ENCODE data around the gene LRMDA. TPM values are rescaled to one million over a fixed set of nuclear protein-coding genes. Genes with fewer than 3 reads are reported as not detected.

LRMDA gene
- total RNA-seq, 4 donors from 2014 or later, result 0.88 to 14.1 (median 5.1) TPM; not detected in 1

- intact Hi-C loops (cut with DNase I), result no loop called here
- WGBS, 2 donors, result 33 to 82% methylated on average over 1 of the region's 1 CpG
- no peak for DNase-seq
- peaks cover 8 to 34% (median 15%) of the 10 kb centered on the region in 3 donors for H3K9me3 ChIP-seq
- peaks cover 0 to 22% (median 4%) of the 10 kb centered on the region in 3 donors for H3K4me1 ChIP-seq
- no peak overlapping the region for H3K4me3 ChIP-seq
- no peak overlapping the region for H3K27ac ChIP-seq
- peaks cover 0 to 11% (median 0%) of the 10 kb centered on the region in 4 donors for H3K27me3 ChIP-seq
- TF ChIP-seq CTCF (IDR thresholded peaks at IDR 0.05) (no peak), POLR2A (IDR thresholded peaks at IDR 0.05) (no peak)
- H3K36me3 ChIP-seq, result no peaks in the 10 kb centered on the region
Measured at GRCh38 chr10:75568450-75569130, 137.2 kb downstream of the LRMDA start.

- no peak overlapping the region for H3K27ac ChIP-seq
- peaks cover 0 to 14% (median 0%) of the 10 kb centered on the region in 4 donors for H3K27me3 ChIP-seq
- no peak overlapping the region for H3K4me3 ChIP-seq
- 9 to 27% methylated on average over 1 of the region's 1 CpG for WGBS, 2 donors
- H3K4me1 ChIP-seq, result peaks cover 0 to 22% (median 4%) of the 10 kb centered on the region in 3 donors
- H3K9me3 ChIP-seq, result peaks cover 8 to 32% (median 18%) of the 10 kb centered on the region in 3 donors
- H3K36me3 ChIP-seq, result no peaks in the 10 kb centered on the region
- no peak for DNase-seq
- TF ChIP-seq CTCF (IDR thresholded peaks at IDR 0.05), result no peak
- TF ChIP-seq POLR2A (IDR thresholded peaks at IDR 0.05), result no peak
- intact Hi-C loops (cut with DNase I), result no loop called here
Measured at GRCh38 chr10:75569506-75569905, 138.1 kb downstream of the LRMDA start.

DNA sequence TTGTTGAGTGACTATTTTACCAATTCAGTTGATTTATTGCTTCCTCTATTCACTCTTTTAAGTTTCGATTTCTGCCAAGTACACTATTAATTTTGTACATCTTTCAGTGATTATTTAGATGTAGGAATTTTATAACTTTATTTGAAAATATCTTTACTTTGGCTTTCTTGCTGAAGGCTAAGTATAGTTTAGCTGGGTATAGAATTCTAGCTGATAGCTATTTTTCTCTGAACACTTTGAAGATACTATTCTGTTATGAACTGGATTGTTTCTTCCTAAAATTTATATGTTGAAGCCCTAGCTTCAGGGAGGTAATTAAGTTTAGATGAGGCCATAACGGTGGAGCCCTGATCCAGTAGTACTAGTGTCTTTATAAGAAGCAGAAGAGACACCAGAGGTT is 141.1 kb downstream of the LRMDA start:
- H3K4me3 ChIP-seq, result no peak overlapping the region
- H3K9me3 ChIP-seq, result peaks cover 8 to 48% (median 24%) of the 10 kb centered on the region in 3 donors
- no peak for DNase-seq
- peaks cover 0 to 9% (median 4%) of the 10 kb centered on the region in 3 donors for H3K4me1 ChIP-seq
- no peak for TF ChIP-seq CTCF (IDR thresholded peaks at IDR 0.05)
- no peak for TF ChIP-seq POLR2A (IDR thresholded peaks at IDR 0.05)
- WGBS, 2 donors, result 88 to 93% methylated on average over 2 of the region's 2 CpGs
- peaks cover 0 to 17% (median 0%) of the 10 kb centered on the region in 4 donors for H3K27me3 ChIP-seq
- H3K36me3 ChIP-seq, result no peaks in the 10 kb centered on the region
- intact Hi-C loops (cut with DNase I), result no loop called here
- no peak overlapping the region for H3K27ac ChIP-seq

DNA sequence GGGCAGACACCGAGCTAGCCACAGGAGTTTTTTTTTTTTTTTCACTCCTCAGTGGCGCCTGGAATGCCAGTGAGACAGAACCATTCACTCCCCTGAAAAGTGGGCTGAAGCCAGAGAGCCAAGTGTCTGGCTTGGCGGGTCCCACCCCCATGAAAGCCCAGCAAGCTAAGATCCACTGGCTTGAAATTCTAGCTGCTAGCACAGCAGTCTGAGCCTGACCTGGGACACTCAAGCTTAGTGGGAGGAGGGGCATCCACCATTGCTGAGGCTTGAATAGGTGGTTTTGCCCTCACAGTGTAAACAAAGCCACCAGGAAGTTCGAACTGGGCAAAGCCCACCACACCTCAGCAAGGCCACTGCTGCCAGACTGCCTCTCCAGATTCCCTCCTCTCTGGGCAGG is 144.5 kb downstream of the LRMDA start:
- peaks cover 8 to 53% (median 27%) of the 10 kb centered on the region in 3 donors for H3K9me3 ChIP-seq
- H3K27me3 ChIP-seq, result peaks cover 0 to 17% (median 0%) of the 10 kb centered on the region in 4 donors
- H3K4me3 ChIP-seq, result no peak overlapping the region
- H3K27ac ChIP-seq, result no peak overlapping the region
- intact Hi-C loops (cut with DNase I), result no loop called here
- 0% methylated on average over 1 of the region's 4 CpGs; no CpG with 5 or more reads in 1 of the 2 donors for WGBS, 2 donors
- TF ChIP-seq POLR2A (IDR thresholded peaks at IDR 0.05) (no peak), CTCF (IDR thresholded peaks at IDR 0.05) (no peak)
- DNase-seq, result no peak
- no peaks in the 10 kb centered on the region for H3K36me3 ChIP-seq
- H3K4me1 ChIP-seq, result no peaks in the 10 kb centered on the region

- Histone ChIP-seq H3K9me3 (peaks cover 0 to 32% (median 25%) of the 10 kb centered on the region in 3 donors), H3K4me1 (no peaks in the 10 kb centered on the region), H3K36me3 (no peaks in the 10 kb centered on the region), H3K27me3 (no peaks in the 10 kb centered on the region), H3K27ac (no peak overlapping the region), H3K4me3 (no peak overlapping the region)
- intact Hi-C loops (cut with DNase I), result no loop called here
- DNase-seq, result no peak
- no CpG with 5 or more reads among the region's 1 CpG for WGBS, 2 donors
- no peak for TF ChIP-seq POLR2A (IDR thresholded peaks at IDR 0.05)
- TF ChIP-seq CTCF (IDR thresholded peaks at IDR 0.05), result no peak
Measured at GRCh38 chr10:75582102-75582501, 150.7 kb downstream of the LRMDA start.
